Mesodermal cell (in vitro differentiated cells): ENCODE data around the gene TRIP12.
"Not testable (repeated sequence)": the region's sequence is repeated elsewhere in the genome, so short reads cannot be mapped to it uniquely, and the experiment has no call there.

Experiments
- H3K27ac ChIP-seq: 2 replicates; pipeline ENCODE4 v1.7.0; 2013; ENCODE audit warnings: mild to moderate bottlenecking, low read depth, low read length, moderate library complexity; ENCODE audit not compliant: severe bottlenecking
- H3K36me3 ChIP-seq: 2 replicates; pipeline ENCODE4 v1.7.1; 2013; ENCODE audit warnings: mild to moderate bottlenecking, low read length, moderate library complexity; ENCODE audit not compliant: control insufficient read depth, insufficient read depth
- H3K4me1 ChIP-seq: one replicate; pipeline ENCODE4 v1.7.1; 2013; ENCODE audit warnings: mild to moderate bottlenecking, low read length; ENCODE audit not compliant: insufficient read depth, control insufficient read depth, poor library complexity, severe bottlenecking
- H3K4me3 ChIP-seq: 2 replicates; pipeline ENCODE4 v1.7.0; 2013; ENCODE audit warnings: low read length, control low read depth, mild to moderate bottlenecking; ENCODE audit not compliant: insufficient read depth, poor library complexity, severe bottlenecking; ENCODE audit errors: extremely low read depth
- H3K9me3 ChIP-seq: 2 replicates; pipeline ENCODE4 v1.7.1; 2013; ENCODE audit warnings: mild to moderate bottlenecking, low read length, moderate library complexity; ENCODE audit not compliant: control insufficient read depth
- WGBS, 2 experiments: methylation state at CpG; one replicate each; pipeline ENCODE4 v1.1.5; 2013; ENCODE audit warnings: missing lambda C conversion rate in 2 of 2; ENCODE audit not compliant: insufficient coverage in 2 of 2; 5-methylcytosine and 5-hydroxymethylcytosine counted together

TRIP12 gene

GRCh38 chr2:229943770-229944449, 22.1 kb upstream of the TRIP12 start:
- H3K36me3 ChIP-seq = no peaks in the 10 kb centered on the region
- no peak overlapping the region for H3K4me3 ChIP-seq
- no peaks in the 10 kb centered on the region for H3K9me3 ChIP-seq
- H3K27ac ChIP-seq = peak overlapping the region; percentile 30
- 80% methylated on average over 1 of the region's 5 CpGs; no CpG with 5 or more reads in 1 of the 2 experiments for WGBS, 2 experiments
- H3K4me1 ChIP-seq = no peaks in the 10 kb centered on the region

GRCh38 chr2:229943171-229943570, 21.4 kb upstream of the TRIP12 start:
- 90 to 100% methylated on average over 1 to 2 of the region's 2 CpGs for WGBS, 2 experiments
- no peak overlapping the region for H3K4me3 ChIP-seq
- no peaks in the 10 kb centered on the region for H3K9me3 ChIP-seq
- H3K36me3 ChIP-seq = no peaks in the 10 kb centered on the region
- no peaks in the 10 kb centered on the region for H3K4me1 ChIP-seq
- no peak overlapping the region for H3K27ac ChIP-seq

GRCh38 chr2:229942671-229943070, 20.9 kb upstream of the TRIP12 start:
- Histone ChIP-seq H3K4me1 (no peaks in the 10 kb centered on the region), H3K36me3 (no peaks in the 10 kb centered on the region), H3K27ac (no peak overlapping the region), H3K4me3 (no peak overlapping the region), H3K9me3 (no peaks in the 10 kb centered on the region)
- 98 to 100% methylated on average over 7 to 8 of the region's 8 CpGs for WGBS, 2 experiments

GRCh38 chr2:229937537-229937936, 15.7 kb upstream of the TRIP12 start:
- Histone ChIP-seq H3K4me1 (no peaks in the 10 kb centered on the region), H3K9me3 (no peaks in the 10 kb centered on the region), H3K36me3 (peaks cover 18% of the 10 kb centered on the region), H3K27ac (no peak overlapping the region), H3K4me3 (no peak overlapping the region)
- 92 to 100% methylated on average over 3 of the region's 4 CpGs for WGBS, 2 experiments

GRCh38 chr2:229931241-229931640, 9.4 kb upstream of the TRIP12 start:
- 83 to 91% methylated on average over 3 to 4 of the region's 5 CpGs for WGBS, 2 experiments
- H3K27ac ChIP-seq = no peak overlapping the region

GRCh38 chr2:229930656-229931055, 8.8 kb upstream of the TRIP12 start:
- Histone ChIP-seq H3K4me3 (no peak overlapping the region), H3K36me3 (peaks cover 21% of the 10 kb centered on the region), H3K4me1 (no peaks in the 10 kb centered on the region), H3K27ac (no peak overlapping the region), H3K9me3 (no peaks in the 10 kb centered on the region)
- 85 to 96% methylated on average over 4 to 6 of the region's 7 CpGs for WGBS, 2 experiments

More at GRCh38 chr2:229931241-229931640, 9.4 kb upstream of the TRIP12 start:
- Histone ChIP-seq H3K9me3 (no peaks in the 10 kb centered on the region), H3K4me1 (no peaks in the 10 kb centered on the region), H3K36me3 (peaks cover 21% of the 10 kb centered on the region), H3K4me3 (no peak overlapping the region)

GRCh38 chr2:229927817-229928321, 6.1 kb upstream of the TRIP12 start:
- Histone ChIP-seq H3K36me3 (peaks cover 4% of the 10 kb centered on the region), H3K27ac (no peak overlapping the region), H3K4me3 (no peak overlapping the region), H3K9me3 (no peaks in the 10 kb centered on the region), H3K4me1 (no peaks in the 10 kb centered on the region)
- WGBS, 2 experiments = 100% methylated on average over 1 of the region's 2 CpGs; no CpG with 5 or more reads in 1 of the 2 experiments

- H3K36me3 ChIP-seq = no peaks in the 10 kb centered on the region
- H3K9me3 ChIP-seq = no peaks in the 10 kb centered on the region
- no peak overlapping the region for H3K4me3 ChIP-seq
- no peaks in the 10 kb centered on the region for H3K4me1 ChIP-seq
- no peak overlapping the region for H3K27ac ChIP-seq
Observed at GRCh38 chr2:229925201-229925600, 3.4 kb upstream of the TRIP12 start.

- H3K4me1 ChIP-seq, H3K36me3 ChIP-seq, H3K4me3 ChIP-seq, H3K27ac ChIP-seq, H3K9me3 ChIP-seq: not testable (repeated sequence)
- 97% methylated on average over 5 of the region's 10 CpGs; no CpG with 5 or more reads in 1 of the 2 experiments for WGBS, 2 experiments
Observed at GRCh38 chr2:229924541-229924940, 2.7 kb upstream of the TRIP12 start.

- Histone ChIP-seq H3K9me3 (no peaks in the 10 kb centered on the region), H3K4me1 (no peaks in the 10 kb centered on the region), H3K4me3 (peak within 1 kb of the TSS; percentile 91), H3K27ac (peak within 1 kb of the TSS; percentile 91), H3K36me3 (peaks cover 13% of the 10 kb centered on the region)
- 0 to 1% methylated on average over 23 to 51 of the region's 61 CpGs for WGBS, 2 experiments
Observed at GRCh38 chr2:229922449-229923386, 909 bp upstream of the TRIP12 start, which contains the start of gene FBXO36. Gene FBXO36, plus strand, starts transcription at chr2:229922503. Its CDS starts 11 bp downstream, at chr2:229922514.
